Neural progenitor cell (in vitro differentiated cells): Measurements from ENCODE around the gene MAST2. TPM values are rescaled to one million over a fixed set of nuclear protein-coding genes. Genes with fewer than 3 reads are reported as not detected.

Experiments
- DNase-seq: peaks from one replicate; pipeline ENCODE4 v3.0.0-alpha.2; 2016; ENCODE audit warnings: low spot score
- H2AFZ ChIP-seq: fragments of 200-600 bp; sonication (generic); replicated peaks from 2 replicates; pipeline ENCODE4 v1.6.1; 2016; ENCODE audit warnings: antibody characterized with exemption
- H3F3A ChIP-seq: fragments of 200-600 bp; sonication (generic); 2 replicates; pipeline ENCODE4 v1.6.1; 2016; ENCODE audit warnings: antibody characterized with exemption, low read depth
- H3K27ac ChIP-seq: fragments of 200-600 bp; sonication (generic); 2 replicates; pipeline ENCODE4 v1.5.1; 2016; ENCODE audit warnings: mild to moderate bottlenecking
- H3K27me3 ChIP-seq: fragments of 200-600 bp; sonication (generic); 2 replicates; pipeline ENCODE4 v1.6.1; 2016; ENCODE audit warnings: mild to moderate bottlenecking, moderate library complexity
- H3K36me3 ChIP-seq: fragments of 200-600 bp; sonication (generic); 2 replicates; pipeline ENCODE4 v1.5.1; 2016
- H3K4me1 ChIP-seq: fragments of 200-600 bp; sonication (generic); 2 replicates; pipeline ENCODE4 v1.6.1; 2016; ENCODE audit warnings: mixed run types
- H3K4me2 ChIP-seq: fragments of 200-600 bp; sonication (generic); 2 replicates; pipeline ENCODE4 v1.6.1; 2016
- H3K4me3 ChIP-seq: fragments of 200-600 bp; sonication (generic); 2 replicates; pipeline ENCODE4 v1.5.1; 2016
- H3K79me2 ChIP-seq: fragments of 200-600 bp; sonication (generic); 2 replicates; pipeline ENCODE4 v1.6.1; 2016; ENCODE audit warnings: low read depth
- H3K9ac ChIP-seq: fragments of 200-600 bp; sonication (generic); 2 replicates; pipeline ENCODE4 v1.6.1; 2016
- H3K9me3 ChIP-seq: fragments of 200-600 bp; sonication (generic); 2 replicates; pipeline ENCODE4 v1.5.1; 2016; ENCODE audit warnings: low read depth
- H4K20me1 ChIP-seq: fragments of 200-600 bp; sonication (generic); 2 replicates; pipeline ENCODE4 v1.6.1; 2016; ENCODE audit warnings: low read depth
- H3K27ac Mint-ChIP-seq: 3 replicates; pipeline ENCODE4 v1.8.0; 2021; ENCODE audit warnings: mixed read lengths
- H3K27me3 Mint-ChIP-seq: 2 replicates; pipeline ENCODE4 v1.8.0; 2022; ENCODE audit warnings: low read depth, mild to moderate bottlenecking, inconsistent platforms, moderate library complexity, mixed read lengths; ENCODE audit not compliant: insufficient read depth
- H3K36me3 Mint-ChIP-seq: 3 replicates; pipeline ENCODE4 v1.8.0; 2021; ENCODE audit warnings: mixed read lengths
- H3K4me1 Mint-ChIP-seq: 3 replicates; pipeline ENCODE4 v1.8.0; 2021; ENCODE audit warnings: mixed read lengths
- H3K4me3 Mint-ChIP-seq: 3 replicates; pipeline ENCODE4 v1.8.0; 2021; ENCODE audit warnings: mild to moderate bottlenecking, moderate library complexity, mixed read lengths
- H3K9me3 Mint-ChIP-seq: 3 replicates; pipeline ENCODE4 v1.8.0; 2020; ENCODE audit warnings: mixed read lengths
- CTCF ChIP-seq: fragments of 200-600 bp; sonication (generic); IDR thresholded peaks from 2 replicates; pipeline ENCODE4 v1.5.1; 2017; ENCODE audit warnings: antibody characterized with exemption, mild to moderate bottlenecking
- EZH2 ChIP-seq: fragments of 200-600 bp; sonication (generic); IDR thresholded peaks from 2 replicates; pipeline ENCODE4 v1.6.1; 2017; ENCODE audit warnings: antibody characterized with exemption, mild to moderate bottlenecking, moderate library complexity
- EZH2phosphoT487 ChIP-seq: fragments of 200-600 bp; sonication (generic); IDR thresholded peaks from 2 replicates; pipeline ENCODE4 v1.6.1; 2017; ENCODE audit warnings: antibody characterized with exemption
- total RNA-seq: library from RNA; depleted of rRNA; stranded (reverse); fragments of >200 nt; gene quantifications from 2 replicates; pipeline ENCODE4 v1.2.3, GENCODE V29; 2015; ENCODE audit warnings: low replicate concordance

Gene MAST2
- total RNA-seq, 1 donor from 2014 or later = 5.5 TPM

- Histone ChIP-seq H3K9me3 (no peaks in the 10 kb centered on the region), H3K4me1 (peaks cover 20% of the 10 kb centered on the region), H3K36me3 (no peaks in the 10 kb centered on the region), H3K4me2 (no peak overlapping the region), H4K20me1 (peaks cover 21% of the 10 kb centered on the region), H3K9ac (no peak overlapping the region), H3K27ac (no peak overlapping the region), H3K27me3 (peaks cover 71% of the 10 kb centered on the region), H2AFZ (no peak overlapping the region), H3F3A (peaks cover 23% of the 10 kb centered on the region), H3K4me3 (no peak overlapping the region), H3K79me2 (no peaks in the 10 kb centered on the region)
- no peak for TF ChIP-seq EZH2phosphoT487
- DNase-seq = no peak
- H3K4me1 Mint-ChIP-seq = peaks cover 11% of the 10 kb centered on the region
- H3K9me3 Mint-ChIP-seq = no peaks in the 10 kb centered on the region
- H3K27ac Mint-ChIP-seq = no peak overlapping the region
- no peak overlapping the region for H3K4me3 Mint-ChIP-seq
- no peaks in the 10 kb centered on the region for H3K36me3 Mint-ChIP-seq
- H3K27me3 Mint-ChIP-seq = peaks cover 26% of the 10 kb centered on the region
Measured at GRCh38 chr1:45793942-45794604, 9.3 kb upstream of the MAST2 start.

GRCh38 chr1:45796381-45796780 is 7.0 kb upstream of the MAST2 start:
- Histone ChIP-seq H3K36me3 (no peaks in the 10 kb centered on the region), H3K27ac (no peak overlapping the region), H3K4me3 (no peak overlapping the region), H3K4me2 (peak overlapping the region; percentile 54), H2AFZ (no peak overlapping the region), H3F3A (peaks cover 23% of the 10 kb centered on the region), H3K9ac (no peak overlapping the region), H3K4me1 (peaks cover 20% of the 10 kb centered on the region), H3K79me2 (no peaks in the 10 kb centered on the region), H3K9me3 (no peaks in the 10 kb centered on the region), H4K20me1 (peaks cover 21% of the 10 kb centered on the region), H3K27me3 (peaks cover 93% of the 10 kb centered on the region)
- no peak for TF ChIP-seq EZH2
- no peak for TF ChIP-seq CTCF
- no peak for TF ChIP-seq EZH2phosphoT487
- Mint-ChIP-seq H3K4me3 (no peak overlapping the region), H3K4me1 (peaks cover 11% of the 10 kb centered on the region), H3K27ac (no peak overlapping the region), H3K36me3 (no peaks in the 10 kb centered on the region), H3K27me3 (peaks cover 27% of the 10 kb centered on the region), H3K9me3 (no peaks in the 10 kb centered on the region)
- no peak for DNase-seq

GRCh38 chr1:45796946-45797345 is 6.5 kb upstream of the MAST2 start:
- H3K36me3 Mint-ChIP-seq = no peaks in the 10 kb centered on the region
- H3K4me3 Mint-ChIP-seq = no peak overlapping the region
- peak; percentile 90 for DNase-seq
- peaks cover 23% of the 10 kb centered on the region for H3F3A ChIP-seq
- H3K27ac Mint-ChIP-seq = no peak overlapping the region
- no peaks in the 10 kb centered on the region for H3K79me2 ChIP-seq
- peak overlapping the region; percentile 54 for H3K4me2 ChIP-seq
- peaks cover 22% of the 10 kb centered on the region for H4K20me1 ChIP-seq
- no peaks in the 10 kb centered on the region for H3K9me3 ChIP-seq
- H3K36me3 ChIP-seq = no peaks in the 10 kb centered on the region
- no peak overlapping the region for H2AFZ ChIP-seq
- H3K27me3 Mint-ChIP-seq = peaks cover 27% of the 10 kb centered on the region
- peaks cover 91% of the 10 kb centered on the region for H3K27me3 ChIP-seq
- no peak overlapping the region for H3K4me3 ChIP-seq
- H3K9me3 Mint-ChIP-seq = no peaks in the 10 kb centered on the region
- no peak overlapping the region for H3K9ac ChIP-seq
- H3K27ac ChIP-seq = no peak overlapping the region
- peaks cover 12% of the 10 kb centered on the region for H3K4me1 Mint-ChIP-seq
- peaks cover 20% of the 10 kb centered on the region for H3K4me1 ChIP-seq
- TF ChIP-seq EZH2 (no peak), EZH2phosphoT487 (peak; percentile 69)

GRCh38 chr1:45800899-45801298 is 2.5 kb upstream of the MAST2 start:
- Histone ChIP-seq H3K4me3 (no peak overlapping the region), H2AFZ (no peak overlapping the region), H3K79me2 (peaks cover 20% of the 10 kb centered on the region), H3K27ac (no peak overlapping the region), H4K20me1 (peaks cover 38% of the 10 kb centered on the region), H3K9me3 (no peaks in the 10 kb centered on the region), H3K36me3 (no peaks in the 10 kb centered on the region), H3K4me2 (no peak overlapping the region), H3K9ac (no peak overlapping the region), H3K4me1 (peaks cover 31% of the 10 kb centered on the region), H3F3A (peaks cover 44% of the 10 kb centered on the region), H3K27me3 (peaks cover 64% of the 10 kb centered on the region)
- Mint-ChIP-seq H3K9me3 (no peaks in the 10 kb centered on the region), H3K36me3 (peaks cover 2% of the 10 kb centered on the region), H3K27me3 (peaks cover 20% of the 10 kb centered on the region), H3K4me3 (no peak overlapping the region), H3K27ac (no peak overlapping the region), H3K4me1 (peaks cover 39% of the 10 kb centered on the region)
- DNase-seq = no peak
- TF ChIP-seq EZH2phosphoT487 = no peak
- no peak for TF ChIP-seq EZH2
- TF ChIP-seq CTCF = no peak
